ENCODE data around the gene REN. TPM values are rescaled to one million over a fixed set of nuclear protein-coding genes. Genes with fewer than 3 reads are reported as not detected.

Gene REN
- total RNA-seq, 2 experiments from 2014 or later = not detected

GRCh38 chr1:204188959-204189639 lies 23.0 kb upstream of the REN start:
- CTCF ChIA-PET = interaction anchor here (2.0 to 6.9 kb wide), 3 partner anchors 17 to 174 kb away, joined by 9 to 45 read pairs (median 13); no protein-coding TSS in a partner anchor
- H3K4me1 Mint-ChIP-seq (ENCODE audit: low read depth) = peaks cover 13% of the 10 kb centered on the region
- H3K4me3 Mint-ChIP-seq = no peak overlapping the region
- peak; percentile 31 for DNase-seq
- H3K27me3 Mint-ChIP-seq = peaks cover 44% of the 10 kb centered on the region
- POLR2A ChIA-PET = no interaction called here
- H3K9me3 Mint-ChIP-seq = no peaks in the 10 kb centered on the region
- H3K27ac Mint-ChIP-seq = no peak overlapping the region
- no peaks in the 10 kb centered on the region for H3K36me3 Mint-ChIP-seq
- intact Hi-C loops (cut with micrococcal nuclease) = no loop called here

- peaks cover 13% of the 10 kb centered on the region for H3K4me1 Mint-ChIP-seq (ENCODE audit: low read depth)
- intact Hi-C loops (cut with micrococcal nuclease) = no loop called here
- H3K4me3 Mint-ChIP-seq = no peak overlapping the region
- DNase-seq = no peak
- no peaks in the 10 kb centered on the region for H3K9me3 Mint-ChIP-seq
- no peaks in the 10 kb centered on the region for H3K36me3 Mint-ChIP-seq
- H3K27ac Mint-ChIP-seq = no peak overlapping the region
- peaks cover 38% of the 10 kb centered on the region for H3K27me3 Mint-ChIP-seq
- ChIA-PET POLR2A (no interaction called here), CTCF (no interaction called here)
These were observed 20.5 kb upstream of the REN start for GRCh38 chr1:204186597-204186996.

GRCh38 chr1:204181116-204181515 lies 15.0 kb upstream of the REN start:
- intact Hi-C loops (cut with micrococcal nuclease) = no loop called here
- no peak for DNase-seq
- ChIA-PET POLR2A (no interaction called here), CTCF (interaction anchor here (2.2 kb wide), 1 partner anchor 18 kb away, joined by 14 read pairs; no protein-coding TSS in a partner anchor)
- Mint-ChIP-seq H3K27ac (no peak overlapping the region), H3K9me3 (no peaks in the 10 kb centered on the region), H3K4me3 (no peak overlapping the region), H3K36me3 (no peaks in the 10 kb centered on the region), H3K27me3 (peaks cover 1% of the 10 kb centered on the region), H3K4me1 (ENCODE audit: low read depth) (no peaks in the 10 kb centered on the region)

GRCh38 chr1:204180133-204180532 lies 14.0 kb upstream of the REN start:
- POLR2A ChIA-PET = no interaction called here
- CTCF ChIA-PET = interaction anchor here (0.9 to 1.2 kb wide), 2 partner anchors 18 to 26 kb away, joined by 3 to 4 read pairs; no protein-coding TSS in a partner anchor
- H3K4me1 Mint-ChIP-seq (ENCODE audit: low read depth) = no peaks in the 10 kb centered on the region
- intact Hi-C loops (cut with micrococcal nuclease) = no loop called here
- peaks cover 1% of the 10 kb centered on the region for H3K27me3 Mint-ChIP-seq
- H3K27ac Mint-ChIP-seq = no peak overlapping the region
- no peak for DNase-seq
- no peak overlapping the region for H3K4me3 Mint-ChIP-seq
- H3K9me3 Mint-ChIP-seq = no peaks in the 10 kb centered on the region
- H3K36me3 Mint-ChIP-seq = no peaks in the 10 kb centered on the region

- no peak overlapping the region for H3K27ac Mint-ChIP-seq
- H3K27me3 Mint-ChIP-seq = peaks cover 6% of the 10 kb centered on the region
- intact Hi-C loops (cut with micrococcal nuclease) = no loop called here
- no peaks in the 10 kb centered on the region for H3K4me1 Mint-ChIP-seq (ENCODE audit: low read depth)
- H3K9me3 Mint-ChIP-seq = no peaks in the 10 kb centered on the region
- no peak overlapping the region for H3K4me3 Mint-ChIP-seq
- ChIA-PET CTCF (no interaction called here), POLR2A (no interaction called here)
- no peaks in the 10 kb centered on the region for H3K36me3 Mint-ChIP-seq
- no peak for DNase-seq
These were observed 12.5 kb upstream of the REN start for GRCh38 chr1:204178487-204179281.

- Mint-ChIP-seq H3K27ac (no peak overlapping the region), H3K9me3 (peaks cover 4% of the 10 kb centered on the region), H3K27me3 (peaks cover 8% of the 10 kb centered on the region), H3K36me3 (peaks cover 2% of the 10 kb centered on the region), H3K4me3 (no peak overlapping the region), H3K4me1 (ENCODE audit: low read depth) (no peaks in the 10 kb centered on the region)
- ChIA-PET POLR2A (no interaction called here), CTCF (interaction anchor here (1.8 kb wide), 1 partner anchor 15 kb away, joined by 5 read pairs; no protein-coding TSS in a partner anchor)
- DNase-seq = no peak
- intact Hi-C loops (cut with micrococcal nuclease) = no loop called here
These were observed 11.0 kb upstream of the REN start for GRCh38 chr1:204177133-204177532.

GRCh38 chr1:204176049-204176448 lies 9.9 kb upstream of the REN start:
- Mint-ChIP-seq H3K27me3 (peaks cover 8% of the 10 kb centered on the region), H3K4me3 (no peak overlapping the region), H3K4me1 (ENCODE audit: low read depth) (no peaks in the 10 kb centered on the region), H3K9me3 (peaks cover 13% of the 10 kb centered on the region), H3K27ac (no peak overlapping the region), H3K36me3 (peaks cover 4% of the 10 kb centered on the region)
- ChIA-PET CTCF (interaction anchor here (1.0 to 1.8 kb wide), 2 partner anchors 13 to 255 kb away, joined by 3 to 5 read pairs; no protein-coding TSS in a partner anchor), POLR2A (no interaction called here)
- no peak for DNase-seq
- intact Hi-C loops (cut with micrococcal nuclease) = no loop called here

- peaks cover 8% of the 10 kb centered on the region for H3K27me3 Mint-ChIP-seq
- CTCF ChIA-PET = interaction anchor here (1.0 to 1.4 kb wide), 2 partner anchors 12 to 256 kb away, joined by 3 read pairs; no protein-coding TSS in a partner anchor
- H3K4me1 Mint-ChIP-seq (ENCODE audit: low read depth) = no peaks in the 10 kb centered on the region
- peaks cover 7% of the 10 kb centered on the region for H3K36me3 Mint-ChIP-seq
- no peak overlapping the region for H3K27ac Mint-ChIP-seq
- DNase-seq = no peak
- POLR2A ChIA-PET = no interaction called here
- H3K9me3 Mint-ChIP-seq = peaks cover 23% of the 10 kb centered on the region
- no peak overlapping the region for H3K4me3 Mint-ChIP-seq
- intact Hi-C loops (cut with micrococcal nuclease) = no loop called here
These were observed 8.8 kb upstream of the REN start for GRCh38 chr1:204174958-204175357.

GRCh38 chr1:204172404-204173029 lies 6.4 kb upstream of the REN start:
- Mint-ChIP-seq H3K4me1 (ENCODE audit: low read depth) (no peaks in the 10 kb centered on the region), H3K36me3 (peaks cover 11% of the 10 kb centered on the region), H3K27me3 (peaks cover 7% of the 10 kb centered on the region), H3K4me3 (no peak overlapping the region), H3K9me3 (peaks cover 41% of the 10 kb centered on the region), H3K27ac (no peak overlapping the region)
- CTCF ChIA-PET = interaction anchor here (2.0 to 2.6 kb wide), 2 partner anchors 10 to 35 kb away, joined by 5 to 9 read pairs; no protein-coding TSS in a partner anchor
- no peak for DNase-seq
- POLR2A ChIA-PET = no interaction called here
- intact Hi-C loops (cut with micrococcal nuclease) = no loop called here

- Mint-ChIP-seq H3K27me3 (peaks cover 7% of the 10 kb centered on the region), H3K4me1 (ENCODE audit: low read depth) (no peaks in the 10 kb centered on the region), H3K36me3 (peaks cover 11% of the 10 kb centered on the region), H3K4me3 (no peak overlapping the region), H3K9me3 (peaks cover 46% of the 10 kb centered on the region), H3K27ac (no peak overlapping the region)
- DNase-seq = no peak
- ChIA-PET CTCF (interaction anchor here (2.0 to 2.6 kb wide), 2 partner anchors 9 to 36 kb away, joined by 5 to 9 read pairs; no protein-coding TSS in a partner anchor), POLR2A (no interaction called here)
- intact Hi-C loops (cut with micrococcal nuclease) = no loop called here
These were observed 5.6 kb upstream of the REN start for GRCh38 chr1:204171751-204172178.

GRCh38 chr1:204170494-204171155 lies 4.5 kb upstream of the REN start:
- Mint-ChIP-seq H3K36me3 (peaks cover 11% of the 10 kb centered on the region), H3K9me3 (peaks cover 46% of the 10 kb centered on the region), H3K27me3 (peaks cover 7% of the 10 kb centered on the region), H3K4me1 (ENCODE audit: low read depth) (no peaks in the 10 kb centered on the region), H3K4me3 (no peak overlapping the region), H3K27ac (no peak overlapping the region)
- intact Hi-C loops (cut with micrococcal nuclease) = no loop called here
- no peak for DNase-seq
- ChIA-PET CTCF (interaction anchor here (2.6 kb wide), 1 partner anchor 8 kb away, joined by 9 read pairs; no protein-coding TSS in a partner anchor), POLR2A (no interaction called here)
